Measurements from ENCODE around the gene DGAT2L6.
A peak's percentile ranks its signal among the peaks of the same experiment; 100 is the strongest.

DGAT2L6 gene, protein sequence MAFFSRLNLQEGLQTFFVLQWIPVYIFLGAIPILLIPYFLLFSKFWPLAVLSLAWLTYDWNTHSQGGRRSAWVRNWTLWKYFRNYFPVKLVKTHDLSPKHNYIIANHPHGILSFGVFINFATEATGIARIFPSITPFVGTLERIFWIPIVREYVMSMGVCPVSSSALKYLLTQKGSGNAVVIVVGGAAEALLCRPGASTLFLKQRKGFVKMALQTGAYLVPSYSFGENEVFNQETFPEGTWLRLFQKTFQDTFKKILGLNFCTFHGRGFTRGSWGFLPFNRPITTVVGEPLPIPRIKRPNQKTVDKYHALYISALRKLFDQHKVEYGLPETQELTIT

GRCh38 chrX:70176938-70177533 lies at the start of gene DGAT2L6:
Gene DGAT2L6, plus strand, starts transcription at chrX:70177483. Its CDS starts 100 bp downstream, at chrX:70177583.
- Histone ChIP-seq H3K27me3 (no peaks in the 10 kb centered on the region), H3K4me1 (no peaks in the 10 kb centered on the region), H3K27ac (no peak within 1 kb of the TSS), H3K4me3 (no peak within 1 kb of the TSS), H3K36me3 (no peaks in the 10 kb centered on the region), H3K9me3 (no peaks in the 10 kb centered on the region)
- DNase-seq: no peak
- TF ChIP-seq, protein P1, sequence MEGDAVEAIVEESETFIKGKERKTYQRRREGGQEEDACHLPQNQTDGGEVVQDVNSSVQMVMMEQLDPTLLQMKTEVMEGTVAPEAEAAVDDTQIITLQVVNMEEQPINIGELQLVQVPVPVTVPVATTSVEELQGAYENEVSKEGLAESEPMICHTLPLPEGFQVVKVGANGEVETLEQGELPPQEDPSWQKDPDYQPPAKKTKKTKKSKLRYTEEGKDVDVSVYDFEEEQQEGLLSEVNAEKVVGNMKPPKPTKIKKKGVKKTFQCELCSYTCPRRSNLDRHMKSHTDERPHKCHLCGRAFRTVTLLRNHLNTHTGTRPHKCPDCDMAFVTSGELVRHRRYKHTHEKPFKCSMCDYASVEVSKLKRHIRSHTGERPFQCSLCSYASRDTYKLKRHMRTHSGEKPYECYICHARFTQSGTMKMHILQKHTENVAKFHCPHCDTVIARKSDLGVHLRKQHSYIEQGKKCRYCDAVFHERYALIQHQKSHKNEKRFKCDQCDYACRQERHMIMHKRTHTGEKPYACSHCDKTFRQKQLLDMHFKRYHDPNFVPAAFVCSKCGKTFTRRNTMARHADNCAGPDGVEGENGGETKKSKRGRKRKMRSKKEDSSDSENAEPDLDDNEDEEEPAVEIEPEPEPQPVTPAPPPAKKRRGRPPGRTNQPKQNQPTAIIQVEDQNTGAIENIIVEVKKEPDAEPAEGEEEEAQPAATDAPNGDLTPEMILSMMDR (IDR thresholded peaks at IDR 0.05): no peak
- intact Hi-C loops (cut with DNase I; ENCODE audit: low total_unique reads): no loop called here

GRCh38 chrX:70128071-70128470 lies 49.2 kb upstream of the DGAT2L6 start:
- H3K4me3 ChIP-seq: no peak overlapping the region
- H3K27me3 ChIP-seq: no peaks in the 10 kb centered on the region
- H3K4me1 ChIP-seq: peaks cover 0 to 8% (median 0%) of the 10 kb centered on the region in 4 donors
- H3K9me3 ChIP-seq: no peaks in the 10 kb centered on the region
- DNase-seq: no peak
- no peak overlapping the region for H3K27ac ChIP-seq
- intact Hi-C loops (cut with DNase I; ENCODE audit: low total_unique reads): no loop called here
- TF ChIP-seq, protein P1 (IDR thresholded peaks at IDR 0.05): no peak
- H3K36me3 ChIP-seq: no peaks in the 10 kb centered on the region

DNA sequence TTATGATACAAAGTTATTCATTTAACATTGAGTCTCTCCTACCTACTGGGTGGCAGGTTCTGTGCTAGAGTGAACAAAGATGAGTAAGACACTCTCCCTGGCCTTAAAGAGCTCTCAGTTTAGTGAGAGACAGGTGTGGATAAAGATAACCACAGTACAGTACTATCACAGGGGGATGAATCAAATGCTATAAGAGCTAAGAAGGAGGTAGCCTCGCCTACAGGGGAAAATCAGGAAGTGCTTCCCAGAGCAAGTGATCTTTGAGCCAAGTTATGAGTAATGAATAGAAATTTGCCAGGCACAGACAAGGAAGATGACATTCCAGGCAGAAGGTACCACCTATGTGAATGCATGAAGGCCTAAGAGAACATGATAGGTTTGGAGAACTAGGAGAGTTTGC lies 47.5 kb upstream of the DGAT2L6 start:
- no peaks in the 10 kb centered on the region for H3K9me3 ChIP-seq
- intact Hi-C loops (cut with DNase I; ENCODE audit: low total_unique reads): no loop called here
- peaks cover 0 to 14% (median under 1%) of the 10 kb centered on the region in 4 donors for H3K4me1 ChIP-seq
- TF ChIP-seq, protein P1 (IDR thresholded peaks at IDR 0.05): no peak
- no peaks in the 10 kb centered on the region for H3K27me3 ChIP-seq
- no peak for DNase-seq
- no peak overlapping the region for H3K27ac ChIP-seq
- H3K36me3 ChIP-seq: no peaks in the 10 kb centered on the region
- H3K4me3 ChIP-seq: no peak overlapping the region

GRCh38 chrX:70132224-70132623 lies 45.1 kb upstream of the DGAT2L6 start:
- Histone ChIP-seq H3K9me3 (no peaks in the 10 kb centered on the region), H3K36me3 (no peaks in the 10 kb centered on the region), H3K27me3 (no peaks in the 10 kb centered on the region), H3K4me3 (no peak overlapping the region), H3K27ac (peak overlapping the region in 1 of 2 donors; percentile 71), H3K4me1 (peaks cover 0 to 21% (median 4%) of the 10 kb centered on the region in 4 donors)
- no peak for DNase-seq
- TF ChIP-seq, protein P1 (IDR thresholded peaks at IDR 0.05): no peak
- intact Hi-C loops (cut with DNase I; ENCODE audit: low total_unique reads): no loop called here

DNA sequence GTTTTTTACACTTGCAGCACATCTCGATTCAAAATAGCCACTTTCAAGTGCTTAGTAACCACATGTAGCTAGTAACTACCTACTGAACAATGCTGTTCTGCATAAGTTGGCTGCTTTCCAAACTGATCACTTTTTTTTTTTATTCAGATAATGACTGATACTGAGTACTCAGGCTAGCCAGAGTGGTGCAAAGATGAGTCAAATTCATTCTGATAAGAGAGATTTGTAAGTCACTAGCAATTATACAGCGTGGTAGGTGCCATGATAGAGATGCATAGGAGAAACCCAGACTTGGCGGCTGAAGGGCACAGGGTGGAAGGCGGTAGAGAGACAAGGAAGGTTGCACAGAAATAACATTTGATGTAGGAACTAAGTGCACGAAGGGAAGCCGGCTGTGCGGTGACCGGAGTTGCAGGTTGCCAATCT lies 44.4 kb upstream of the DGAT2L6 start:
- no peaks in the 10 kb centered on the region for H3K36me3 ChIP-seq
- H3K27me3 ChIP-seq: no peaks in the 10 kb centered on the region
- H3K4me3 ChIP-seq: peak overlapping the region; percentile 59 to 80
- DNase-seq: no peak
- peaks cover 0 to 21% (median 4%) of the 10 kb centered on the region in 4 donors for H3K4me1 ChIP-seq
- H3K27ac ChIP-seq: peak overlapping the region; percentile 71 to 79
- intact Hi-C loops (cut with DNase I; ENCODE audit: low total_unique reads): no loop called here
- TF ChIP-seq, protein P1 (IDR thresholded peaks at IDR 0.05): no peak
- H3K9me3 ChIP-seq: no peaks in the 10 kb centered on the region
